Subcutaneous abdominal adipose tissue (tissue), 5 donors: Measurements from ENCODE around the gene SORCS3.

Experiments used
- H3K27ac ChIP-seq: one replicate; pipeline ENCODE4 v1.7.0; 2013; ENCODE audit warnings: low read depth, mild to moderate bottlenecking, inconsistent platforms, low read length, moderate library complexity
- H3K27me3 ChIP-seq, 5 donors: one replicate each; pipeline ENCODE4 v1.7.0; 2013; ENCODE audit warnings: low read length in 5 of 5, inconsistent platforms in 1 of 5; ENCODE audit not compliant: control insufficient read depth in 5 of 5, insufficient read depth in 4 of 5
- H3K36me3 ChIP-seq, 5 donors: one replicate each; pipeline ENCODE4 v1.7.0; 2013; ENCODE audit warnings: low read length in 5 of 5; ENCODE audit not compliant: control insufficient read depth in 5 of 5, insufficient read depth in 5 of 5
- H3K4me1 ChIP-seq, 5 donors: one replicate each; pipeline ENCODE4 v1.7.0; 2013; ENCODE audit warnings: low read length in 5 of 5, mild to moderate bottlenecking in 3 of 5, moderate library complexity in 1 of 5; ENCODE audit not compliant: control insufficient read depth in 5 of 5, insufficient read depth in 5 of 5
- H3K4me3 ChIP-seq, 5 donors: one replicate each; pipeline ENCODE4 v1.7.0; 2013; ENCODE audit warnings: low read length in 5 of 5, low read depth in 1 of 5
- H3K9ac ChIP-seq, 5 donors: one replicate each; pipeline ENCODE4 v1.7.0; 2013; ENCODE audit warnings: low read length in 5 of 5, mild to moderate bottlenecking in 4 of 5, moderate library complexity in 3 of 5
- H3K9me3 ChIP-seq, 5 donors: one replicate each; pipeline ENCODE4 v1.7.0; 2013; ENCODE audit warnings: low read length in 5 of 5; ENCODE audit not compliant: control insufficient read depth in 5 of 5
- donor health status: healthy.
- donor health status: healthy.
- donor health status: healthy.
- donor health status: healthy.
- donor health status: healthy.

The SORCS3 gene

GRCh38 chr10:105138358-105138757 lies 497.3 kb downstream of the SORCS3 start:
- no peaks in the 10 kb centered on the region for H3K9me3 ChIP-seq
- H3K9ac ChIP-seq, result no peak overlapping the region
- H3K36me3 ChIP-seq, result no peaks in the 10 kb centered on the region
- H3K4me3 ChIP-seq, result no peak overlapping the region
- no peaks in the 10 kb centered on the region for H3K27me3 ChIP-seq
- no peaks in the 10 kb centered on the region for H3K4me1 ChIP-seq
- no peak overlapping the region for H3K27ac ChIP-seq

GRCh38 chr10:105139363-105139896 lies 498.3 kb downstream of the SORCS3 start:
- H3K9me3 ChIP-seq, result no peaks in the 10 kb centered on the region
- H3K27ac ChIP-seq, result no peak overlapping the region

GRCh38 chr10:105140600-105140999 lies 499.5 kb downstream of the SORCS3 start:
- no peaks in the 10 kb centered on the region for H3K27me3 ChIP-seq
- no peaks in the 10 kb centered on the region for H3K9me3 ChIP-seq

More at GRCh38 chr10:105139363-105139896, 498.3 kb downstream of the SORCS3 start:
- Histone ChIP-seq H3K4me3 (no peak overlapping the region), H3K9ac (no peak overlapping the region), H3K36me3 (no peaks in the 10 kb centered on the region), H3K4me1 (no peaks in the 10 kb centered on the region), H3K27me3 (no peaks in the 10 kb centered on the region)

GRCh38 chr10:105145711-105146110 lies 504.6 kb downstream of the SORCS3 start:
- Histone ChIP-seq H3K36me3 (no peaks in the 10 kb centered on the region), H3K9ac (no peak overlapping the region), H3K27ac (no peak overlapping the region), H3K27me3 (peaks cover 0 to 4% (median 0%) of the 10 kb centered on the region in 5 donors), H3K4me1 (no peaks in the 10 kb centered on the region), H3K4me3 (no peak overlapping the region), H3K9me3 (no peaks in the 10 kb centered on the region)

More at GRCh38 chr10:105140600-105140999, 499.5 kb downstream of the SORCS3 start:
- Histone ChIP-seq H3K27ac (no peak overlapping the region), H3K4me3 (no peak overlapping the region), H3K9ac (no peak overlapping the region), H3K4me1 (no peaks in the 10 kb centered on the region), H3K36me3 (no peaks in the 10 kb centered on the region)

- peaks cover 0 to 4% (median 0%) of the 10 kb centered on the region in 5 donors for H3K27me3 ChIP-seq
- H3K4me1 ChIP-seq, result no peaks in the 10 kb centered on the region
- no peaks in the 10 kb centered on the region for H3K36me3 ChIP-seq
- H3K9me3 ChIP-seq, result no peaks in the 10 kb centered on the region
- H3K27ac ChIP-seq, result no peak overlapping the region
- no peak overlapping the region for H3K4me3 ChIP-seq
- no peak overlapping the region for H3K9ac ChIP-seq
These were observed 505.3 kb downstream of the SORCS3 start for GRCh38 chr10:105146436-105146835.

GRCh38 chr10:105148456-105148855 lies 507.4 kb downstream of the SORCS3 start:
- H3K4me3 ChIP-seq, result no peak overlapping the region
- no peaks in the 10 kb centered on the region for H3K36me3 ChIP-seq
- peaks cover 0 to 4% (median 0%) of the 10 kb centered on the region in 5 donors for H3K27me3 ChIP-seq
- H3K4me1 ChIP-seq, result no peaks in the 10 kb centered on the region
- no peak overlapping the region for H3K27ac ChIP-seq
- H3K9me3 ChIP-seq, result no peaks in the 10 kb centered on the region
- no peak overlapping the region for H3K9ac ChIP-seq

GRCh38 chr10:105148921-105149320 lies 507.8 kb downstream of the SORCS3 start:
- no peak overlapping the region for H3K4me3 ChIP-seq
- H3K4me1 ChIP-seq, result no peaks in the 10 kb centered on the region
- no peaks in the 10 kb centered on the region for H3K36me3 ChIP-seq
- H3K9ac ChIP-seq, result no peak overlapping the region
- H3K27ac ChIP-seq, result no peak overlapping the region
- no peaks in the 10 kb centered on the region for H3K9me3 ChIP-seq
- H3K27me3 ChIP-seq, result peaks cover 0 to 4% (median 0%) of the 10 kb centered on the region in 5 donors

- Histone ChIP-seq H3K9ac (no peak overlapping the region), H3K4me1 (no peaks in the 10 kb centered on the region), H3K4me3 (no peak overlapping the region), H3K27ac (no peak overlapping the region), H3K36me3 (no peaks in the 10 kb centered on the region), H3K9me3 (no peaks in the 10 kb centered on the region), H3K27me3 (peaks cover 0 to 4% (median 0%) of the 10 kb centered on the region in 5 donors)
These were observed 508.3 kb downstream of the SORCS3 start for GRCh38 chr10:105149371-105149891.

GRCh38 chr10:105150259-105150880 lies 509.3 kb downstream of the SORCS3 start:
- H3K4me1 ChIP-seq, result no peaks in the 10 kb centered on the region
- no peaks in the 10 kb centered on the region for H3K9me3 ChIP-seq
- no peak overlapping the region for H3K27ac ChIP-seq
- H3K9ac ChIP-seq, result no peak overlapping the region
- H3K4me3 ChIP-seq, result no peak overlapping the region
- H3K27me3 ChIP-seq, result peaks cover 0 to 4% (median 0%) of the 10 kb centered on the region in 5 donors
- no peaks in the 10 kb centered on the region for H3K36me3 ChIP-seq

GRCh38 chr10:105154736-105155135 lies 513.6 kb downstream of the SORCS3 start:
- Histone ChIP-seq H3K36me3 (no peaks in the 10 kb centered on the region), H3K27ac (no peak overlapping the region), H3K9ac (no peak overlapping the region), H3K4me3 (no peak overlapping the region), H3K9me3 (no peaks in the 10 kb centered on the region), H3K27me3 (peaks cover 0 to under 1% (median 0%) of the 10 kb centered on the region in 5 donors), H3K4me1 (no peaks in the 10 kb centered on the region)
